Heart left ventricle (tissue), 16 donors: ENCODE measurements around the gene DNAJC17. TPM values are rescaled to one million over a fixed set of nuclear protein-coding genes. Genes with fewer than 3 reads are reported as not detected.

Experiments used
- ATAC-seq, 4 donors: fragments of 200-7000 bp; cut with Tn5 transposase; one replicate each; pipeline ENCODE4 v1.9.1; 2020 to 2022; ENCODE audit warnings: moderate library complexity in 4 of 4, mild to moderate bottlenecking in 3 of 4, moderate number of reproducible peaks in 1 of 4
- DNase-seq, 5 donors: peaks; one replicate each; pipeline ENCODE4 v3.0.0-alpha.2; 2020
- H3K27ac ChIP-seq, 12 donors: fragments of 200-600 bp; sonication (generic) in 4 of 12; one replicate each; pipeline versions ENCODE4 v1.5.0 to v1.8.0; 2016 to 2022; ENCODE audit warnings: mild to moderate bottlenecking in 2 of 12
- H3K27me3 ChIP-seq, 9 donors: fragments of 200-600 bp; sonication (generic) in 2 of 9; one replicate each; pipeline versions ENCODE4 v1.5.1 to v1.8.0; 2016 to 2022; ENCODE audit warnings: mild to moderate bottlenecking in 3 of 9
- H3K36me3 ChIP-seq, 9 donors: fragments of 200-600 bp; sonication (generic) in 2 of 9; one replicate each; pipeline versions ENCODE4 v1.5.0 to v1.8.0; 2018 to 2022; ENCODE audit warnings: mild to moderate bottlenecking in 2 of 9
- H3K4me1 ChIP-seq, 12 donors: fragments of 200-600 bp; sonication (generic) in 4 of 12; one replicate each; pipeline versions ENCODE4 v1.5.0 to v1.8.0; 2016 to 2022; ENCODE audit warnings: mild to moderate bottlenecking in 3 of 12
- H3K4me3 ChIP-seq, 12 donors: fragments of 200-600 bp; sonication (generic) in 4 of 12; one replicate each; pipeline versions ENCODE4 v1.5.0 to v1.8.0; 2017 to 2022; ENCODE audit warnings: mild to moderate bottlenecking in 9 of 12, moderate library complexity in 4 of 12
- H3K9me3 ChIP-seq, 12 donors: fragments of 200-600 bp; sonication (generic) in 4 of 12; one replicate each; pipeline versions ENCODE4 v1.5.0 to v1.8.0; 2016 to 2022; ENCODE audit warnings: mild to moderate bottlenecking in 1 of 12
- POLR2A ChIP-seq, 2 donors: fragments of 450-650 bp; IDR thresholded peaks; one replicate each; pipeline ENCODE4 v1.6.1; 2017; ENCODE audit warnings: antibody characterized with exemption in 2 of 2, mild to moderate bottlenecking in 2 of 2, moderate library complexity in 2 of 2
- WGBS, 4 donors: extraction: QIAGEN DNeasy Blood & Tissue Kit in 2 of 4; methylation state at CpG; one replicate each; pipeline versions ENCODE4 v1.1.5 to v1.1.7; 2013 to 2018; 5-methylcytosine and 5-hydroxymethylcytosine counted together
- intact Hi-C, 10 donors: fragments of 100-400 bp; cut with DNase I; formaldehyde crosslinking; loops; one replicate each; pipeline versions ENCODE4 v1.11.1 to v1.14.2; 2022
- polyA plus RNA-seq, 2 donors: library from polyadenylated mRNA; stranded (reverse); fragments of 200-250 nt; gene quantifications; one replicate each; pipeline ENCODE4 v1.2.3, GENCODE V29; 2013
- total RNA-seq, 9 donors: library from RNA; depleted of rRNA in 2 of 9; stranded (reverse); fragments of >200 nt in 2 of 9; fragmentation: NEBNext Ultra II Directional in 3 of 9; extraction: Animal tissue kit (Norgen Biotek cat#: 25700) in 3 of 9; gene quantifications; one replicate each; pipeline versions ENCODE4 v1.1.0 to v1.2.4, GENCODE V29; 2016 to 2023
- TF ChIP-seq, protein P1 (sequence below), 12 donors: fragments of 200-600 bp; sonication (generic) in 4 of 12; IDR thresholded peaks; one replicate each; pipeline versions ENCODE4 v1.5.0 to v1.8.0; 2018 to 2022; ENCODE audit warnings: antibody characterized with exemption in 12 of 12, mild to moderate bottlenecking in 5 of 12
- donor health status: ischemic (EF 13 %, LVEDD 7.1; RV severe dilation, severe dysfunction).
- donor health status: healthy with polysubstance abuse.
- donor health status: DM: no; HTN: yes; CAD: no.
- donor health status: DM: no; HTN: no; CAD: no.
- donor health status: ischemic (EF 25% LVEDD 6.9; RV normal size, moderate dysfunction).
- donor health status: ischemic (EF 25% LVEDD 5.7; RV mildly dilated, moderate dysfunction).
- donor health status: healthy.
- donor health status: DM: yes; HTN: yes; CAD: no.
- donor health status: ischemic (EF 35%, LVEDD 5.7; RV mildly dilated, moderate dysfunction).
- donor health status: nonischemic (EF 11% LVEDD 7.7; RV severe dilation, severe dysfunction).
- donor health status: DM: yes; HTN: yes; CAD: no.
- donor health status: PGD.
- donor health status: ischemic (EF 29% LVEDD 5.4; RV normal size, mild dysfunction).
- donor health status: nonischemic (EF 23%, LVEDD 6.1; RV moderate dilation, normal function).

The DNAJC17 gene
- total and polyA plus RNA-seq, 11 donors: 7.6 to 29.9 (median 15.7) TPM

DNA sequence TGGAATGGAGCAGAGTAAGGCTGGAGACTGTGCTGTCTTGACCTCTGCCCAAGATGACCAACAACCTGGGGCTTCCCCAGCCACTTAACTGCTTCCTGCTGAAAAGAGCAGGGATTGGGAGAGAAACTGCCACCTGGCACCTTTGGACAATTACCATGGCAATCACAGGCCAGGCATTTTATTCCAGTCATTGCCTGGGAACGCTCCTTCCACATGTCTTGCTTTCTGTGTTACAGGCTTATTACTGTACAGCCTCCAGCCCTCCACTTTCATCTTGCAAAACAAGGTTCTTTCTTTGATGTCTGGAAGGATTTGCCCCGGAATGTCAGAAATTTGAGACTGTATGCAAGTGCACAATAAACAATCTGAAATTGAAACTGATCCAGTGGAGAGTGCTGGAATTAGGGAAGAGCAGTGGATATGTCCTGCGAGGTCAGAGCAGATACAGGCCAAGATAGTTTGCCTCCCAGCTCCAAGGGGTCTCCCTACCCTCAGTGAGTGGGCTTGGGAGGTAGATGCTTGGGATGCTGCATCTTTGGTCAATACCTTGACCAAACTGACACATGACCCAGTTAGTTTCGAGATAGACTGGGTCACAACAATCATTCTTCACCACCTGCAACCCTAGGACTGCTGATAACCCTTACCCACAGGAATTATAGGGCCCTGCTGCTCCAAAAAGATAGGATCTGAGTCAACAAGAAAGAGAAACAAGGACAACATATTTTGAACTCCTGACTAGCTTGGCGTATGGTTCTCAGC is 18.6 kb upstream of the DNAJC17 start:
- H3K27ac ChIP-seq: no peak overlapping the region
- H3K27me3 ChIP-seq: peaks cover 0 to 4% (median 0%) of the 10 kb centered on the region in 9 donors
- intact Hi-C loops: no loop called here
- H3K4me1 ChIP-seq: no peaks in the 10 kb centered on the region
- TF ChIP-seq, protein P1, sequence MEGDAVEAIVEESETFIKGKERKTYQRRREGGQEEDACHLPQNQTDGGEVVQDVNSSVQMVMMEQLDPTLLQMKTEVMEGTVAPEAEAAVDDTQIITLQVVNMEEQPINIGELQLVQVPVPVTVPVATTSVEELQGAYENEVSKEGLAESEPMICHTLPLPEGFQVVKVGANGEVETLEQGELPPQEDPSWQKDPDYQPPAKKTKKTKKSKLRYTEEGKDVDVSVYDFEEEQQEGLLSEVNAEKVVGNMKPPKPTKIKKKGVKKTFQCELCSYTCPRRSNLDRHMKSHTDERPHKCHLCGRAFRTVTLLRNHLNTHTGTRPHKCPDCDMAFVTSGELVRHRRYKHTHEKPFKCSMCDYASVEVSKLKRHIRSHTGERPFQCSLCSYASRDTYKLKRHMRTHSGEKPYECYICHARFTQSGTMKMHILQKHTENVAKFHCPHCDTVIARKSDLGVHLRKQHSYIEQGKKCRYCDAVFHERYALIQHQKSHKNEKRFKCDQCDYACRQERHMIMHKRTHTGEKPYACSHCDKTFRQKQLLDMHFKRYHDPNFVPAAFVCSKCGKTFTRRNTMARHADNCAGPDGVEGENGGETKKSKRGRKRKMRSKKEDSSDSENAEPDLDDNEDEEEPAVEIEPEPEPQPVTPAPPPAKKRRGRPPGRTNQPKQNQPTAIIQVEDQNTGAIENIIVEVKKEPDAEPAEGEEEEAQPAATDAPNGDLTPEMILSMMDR (IDR thresholded peaks at IDR 0.05): no peak
- no peak for TF ChIP-seq POLR2A (IDR thresholded peaks at IDR 0.05)
- ATAC-seq (no peak), DNase-seq (no peak)
- H3K9me3 ChIP-seq: no peaks in the 10 kb centered on the region
- WGBS, 4 donors: 72 to 81% (median 79%) methylated on average over 5 of the region's 5 CpGs
- no peaks in the 10 kb centered on the region for H3K36me3 ChIP-seq
- H3K4me3 ChIP-seq: no peak overlapping the region

DNA sequence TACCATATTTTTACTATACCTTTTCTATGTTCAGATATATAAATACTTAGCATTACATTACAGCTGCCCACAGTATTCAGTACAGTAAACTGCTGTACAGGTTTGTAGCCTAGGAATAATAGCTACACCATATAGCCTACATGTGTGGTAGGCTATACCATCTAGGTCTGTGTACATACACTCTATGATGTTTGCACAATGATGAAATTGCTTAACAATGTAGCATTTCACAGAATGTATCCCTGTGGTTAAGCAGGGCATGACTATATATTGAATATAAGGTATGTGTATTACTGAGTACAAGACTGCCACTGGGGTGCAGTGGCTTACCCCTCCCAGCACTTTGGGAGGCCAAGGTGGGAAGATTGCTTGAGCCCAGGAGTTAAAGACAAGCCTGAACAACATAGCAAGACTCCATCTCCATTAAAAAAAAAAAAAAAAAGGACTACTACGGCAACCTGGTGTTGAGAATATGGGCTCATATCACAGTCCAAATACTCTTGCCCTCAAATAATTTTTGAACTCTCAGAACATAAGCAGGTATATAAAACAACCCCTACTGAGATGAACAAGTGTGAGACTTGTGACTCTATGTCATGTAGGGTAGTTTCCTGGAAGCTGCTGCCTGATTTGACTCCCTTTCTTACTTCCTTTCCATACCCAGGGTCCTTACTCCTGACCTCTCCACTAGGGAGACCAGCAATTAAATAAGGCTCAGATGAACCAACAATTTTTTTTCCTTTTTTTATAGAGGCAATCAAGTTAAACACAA is 16.5 kb upstream of the DNAJC17 start:
- no peak for ATAC-seq
- no peaks in the 10 kb centered on the region for H3K4me1 ChIP-seq
- 92 to 97% (median 92%) methylated on average over 1 of the region's 1 CpG for WGBS, 4 donors
- H3K4me3 ChIP-seq: no peak overlapping the region
- intact Hi-C loops: no loop called here
- no peaks in the 10 kb centered on the region for H3K9me3 ChIP-seq
- no peak overlapping the region for H3K27ac ChIP-seq
- no peaks in the 10 kb centered on the region for H3K36me3 ChIP-seq
- DNase-seq: no peak
- peaks cover 0 to 4% (median 0%) of the 10 kb centered on the region in 9 donors for H3K27me3 ChIP-seq
- TF ChIP-seq, protein P1 (IDR thresholded peaks at IDR 0.05): no peak
- no peak for TF ChIP-seq POLR2A (IDR thresholded peaks at IDR 0.05)

DNA sequence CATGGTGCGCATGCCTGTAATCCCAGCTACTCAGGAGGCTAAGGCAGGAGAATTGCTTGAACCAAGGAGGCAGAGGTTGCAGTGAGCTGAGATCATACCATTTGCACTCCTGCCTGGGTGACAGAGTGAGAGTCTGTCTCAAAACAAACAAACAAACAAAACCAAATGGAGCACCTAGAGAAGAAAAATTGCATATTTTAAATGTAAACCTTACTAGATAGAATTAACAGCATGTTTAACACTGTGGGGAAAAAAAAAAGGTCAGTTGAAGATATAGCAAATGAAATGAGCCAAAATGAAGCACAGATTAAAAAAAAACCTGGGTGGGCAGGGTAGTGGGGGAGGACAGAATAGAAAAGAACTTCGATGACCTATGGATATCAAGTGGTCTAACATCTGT is 13.9 kb upstream of the DNAJC17 start:
- Histone ChIP-seq H3K27ac (no peak overlapping the region), H3K27me3 (peaks cover 0 to 4% (median 0%) of the 10 kb centered on the region in 9 donors), H3K9me3 (no peaks in the 10 kb centered on the region), H3K4me1 (no peaks in the 10 kb centered on the region), H3K4me3 (no peak overlapping the region), H3K36me3 (no peaks in the 10 kb centered on the region)
- intact Hi-C loops: no loop called here
- TF ChIP-seq, protein P1 (IDR thresholded peaks at IDR 0.05): no peak
- no peak for TF ChIP-seq POLR2A (IDR thresholded peaks at IDR 0.05)
- WGBS, 4 donors: 83 to 91% (median 87%) methylated on average over 2 of the region's 2 CpGs
- DNase-seq: no peak
- no peak for ATAC-seq

- ATAC-seq: no peak
Measured at GRCh38 chr15:40819048-40819447, 11.8 kb upstream of the DNAJC17 start.

More at GRCh38 chr15:40819048-40819447, 11.8 kb upstream of the DNAJC17 start:
- TF ChIP-seq, protein P1 (IDR thresholded peaks at IDR 0.05): no peak
- no peak for TF ChIP-seq POLR2A (IDR thresholded peaks at IDR 0.05)
- peaks cover 0 to 15% (median 2%) of the 10 kb centered on the region in 9 donors for H3K36me3 ChIP-seq
- intact Hi-C loops: no loop called here
- H3K4me3 ChIP-seq: no peak overlapping the region
- H3K9me3 ChIP-seq: no peaks in the 10 kb centered on the region
- DNase-seq: no peak
- no peak overlapping the region for H3K27ac ChIP-seq
- H3K4me1 ChIP-seq: peaks cover 0 to 10% (median 0%) of the 10 kb centered on the region in 12 donors
- WGBS, 4 donors: 80 to 84% (median 83%) methylated on average over 7 of the region's 7 CpGs
- H3K27me3 ChIP-seq: no peaks in the 10 kb centered on the region
